Activated B cell treated with CpG ODN at 0.5 μM for 24 hours (primary cell): ENCODE data around the gene LAMA3. TPM values are rescaled to one million over a fixed set of nuclear protein-coding genes. Genes with fewer than 3 reads are reported as not detected.

Source experiments
- ATAC-seq: fragments of 200-7000 bp; cut with Tn5 transposase; one replicate; pipeline ENCODE4 v1.10.0; 2021; ENCODE audit warnings: low read depth, mild to moderate bottlenecking, moderate library complexity
- CTCF ChIA-PET: fragments of 350-600 bp; sonication (Branson Sonifier 250); formaldehyde crosslinking; loops from one replicate; lab custom pipeline; 2021; ENCODE audit warnings: antibody characterized with exemption; lab: Charles Lee
- POLR2A ChIA-PET: fragments of 350-600 bp; sonication (Branson Sonifier 250); formaldehyde crosslinking; loops from one replicate; lab custom pipeline; 2021; ENCODE audit warnings: antibody characterized with exemption; lab: Charles Lee
- DNase-seq: peaks from one replicate; pipeline ENCODE4 v3.0.0; 2022
- H3K27ac Mint-ChIP-seq: one replicate; pipeline ENCODE4 v1.8.0; 2020; ENCODE audit warnings: mixed read lengths
- H3K27me3 Mint-ChIP-seq: one replicate; pipeline ENCODE4 v1.8.0; 2021; ENCODE audit warnings: mixed read lengths
- H3K36me3 Mint-ChIP-seq: one replicate; pipeline ENCODE4 v1.8.0; 2021; ENCODE audit warnings: low read depth, mixed read lengths
- H3K4me1 Mint-ChIP-seq: one replicate; pipeline ENCODE4 v1.8.0; 2021; ENCODE audit warnings: mixed read lengths
- H3K4me3 Mint-ChIP-seq: one replicate; pipeline ENCODE4 v1.8.0; 2020; ENCODE audit warnings: mild to moderate bottlenecking, mixed read lengths
- H3K9me3 Mint-ChIP-seq: one replicate; pipeline ENCODE4 v1.8.0; 2020; ENCODE audit warnings: mixed read lengths
- intact Hi-C: fragments of 100-400 bp; cut with micrococcal nuclease; formaldehyde crosslinking; loops from one replicate; pipeline ENCODE4 v1.15.1; 2024
- total RNA-seq: library from RNA; stranded (reverse); gene quantifications from 2 replicates; pipeline ENCODE4 v1.2.3, GENCODE V29; 2022
- TF ChIP-seq, protein P1 (sequence below): fragments of 200-600 bp; IDR thresholded peaks from one replicate; pipeline ENCODE4 v1.8.0; 2022; ENCODE audit warnings: antibody characterized with exemption, mild to moderate bottlenecking

Gene LAMA3
- total RNA-seq, 1 donor from 2014 or later, result not detected

DNA sequence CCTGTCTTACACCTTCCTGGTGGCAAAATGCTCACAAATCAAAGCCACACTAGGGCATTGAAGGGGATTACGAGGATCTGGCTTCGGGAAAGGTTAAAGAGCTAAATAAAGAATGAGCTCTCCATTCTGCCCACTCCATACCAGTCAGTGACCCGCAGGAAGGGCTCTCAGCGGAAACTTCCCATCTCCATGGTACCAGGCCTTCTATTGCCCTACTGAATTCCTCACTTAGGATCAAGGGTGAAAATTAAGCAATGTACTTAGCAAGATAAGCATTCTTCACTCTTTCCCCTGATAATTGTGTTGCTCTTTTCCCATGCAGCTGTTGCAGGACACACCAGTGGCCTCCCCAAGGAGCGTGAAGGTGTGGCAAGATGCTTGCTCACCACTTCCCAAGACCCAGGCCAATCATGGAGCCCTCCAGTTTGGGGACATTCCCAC lies 249.7 kb downstream of the LAMA3 start:
- intact Hi-C loops, result loop anchor here (10.0 kb wide), 1 partner anchor 64 kb away; no protein-coding TSS in a partner anchor

DNA sequence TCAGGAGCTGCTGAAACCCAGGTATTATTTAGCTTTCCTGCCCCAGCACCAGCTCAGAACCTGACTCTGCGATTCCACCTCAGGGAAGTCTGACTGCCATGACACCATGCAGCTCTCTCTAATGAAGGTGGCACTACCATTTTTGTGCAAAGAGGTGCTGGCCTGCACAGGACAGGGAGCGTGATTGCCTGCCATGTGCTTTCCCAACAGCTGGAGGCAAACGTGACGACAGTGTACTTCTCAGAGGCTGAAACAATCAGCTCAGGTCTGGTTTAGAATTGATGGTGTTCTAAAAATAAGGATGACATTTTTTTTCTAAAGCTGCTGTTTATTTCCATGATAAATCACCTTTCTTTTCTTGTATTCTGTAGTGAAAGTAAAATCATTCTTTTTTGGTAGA lies 250.1 kb downstream of the LAMA3 start:
- Mint-ChIP-seq H3K27ac (no peak overlapping the region), H3K4me1 (peaks cover 28% of the 10 kb centered on the region), H3K9me3 (no peaks in the 10 kb centered on the region), H3K4me3 (no peak overlapping the region), H3K36me3 (no peaks in the 10 kb centered on the region), H3K27me3 (no peaks in the 10 kb centered on the region)
- POLR2A ChIA-PET, result interaction anchor here (0.6 kb wide), 1 partner anchor 34 kb away, joined by 3 read pairs; no protein-coding TSS in a partner anchor
- no peak for ATAC-seq
- CTCF ChIA-PET, result interaction anchor here (0.5 kb wide), 1 partner anchor 22 kb away, joined by 3 read pairs; no protein-coding TSS in a partner anchor
- TF ChIP-seq, protein P1, sequence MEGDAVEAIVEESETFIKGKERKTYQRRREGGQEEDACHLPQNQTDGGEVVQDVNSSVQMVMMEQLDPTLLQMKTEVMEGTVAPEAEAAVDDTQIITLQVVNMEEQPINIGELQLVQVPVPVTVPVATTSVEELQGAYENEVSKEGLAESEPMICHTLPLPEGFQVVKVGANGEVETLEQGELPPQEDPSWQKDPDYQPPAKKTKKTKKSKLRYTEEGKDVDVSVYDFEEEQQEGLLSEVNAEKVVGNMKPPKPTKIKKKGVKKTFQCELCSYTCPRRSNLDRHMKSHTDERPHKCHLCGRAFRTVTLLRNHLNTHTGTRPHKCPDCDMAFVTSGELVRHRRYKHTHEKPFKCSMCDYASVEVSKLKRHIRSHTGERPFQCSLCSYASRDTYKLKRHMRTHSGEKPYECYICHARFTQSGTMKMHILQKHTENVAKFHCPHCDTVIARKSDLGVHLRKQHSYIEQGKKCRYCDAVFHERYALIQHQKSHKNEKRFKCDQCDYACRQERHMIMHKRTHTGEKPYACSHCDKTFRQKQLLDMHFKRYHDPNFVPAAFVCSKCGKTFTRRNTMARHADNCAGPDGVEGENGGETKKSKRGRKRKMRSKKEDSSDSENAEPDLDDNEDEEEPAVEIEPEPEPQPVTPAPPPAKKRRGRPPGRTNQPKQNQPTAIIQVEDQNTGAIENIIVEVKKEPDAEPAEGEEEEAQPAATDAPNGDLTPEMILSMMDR, result no peak
- intact Hi-C loops, result loop anchor here (10.0 kb wide), 1 partner anchor 65 kb away; no protein-coding TSS in a partner anchor
- no peak for DNase-seq

More for the DNA sequence above, 249.7 kb downstream of the LAMA3 start:
- Mint-ChIP-seq H3K4me3 (no peak overlapping the region), H3K4me1 (peaks cover 32% of the 10 kb centered on the region), H3K36me3 (no peaks in the 10 kb centered on the region), H3K27me3 (no peaks in the 10 kb centered on the region), H3K9me3 (no peaks in the 10 kb centered on the region), H3K27ac (no peak overlapping the region)
- TF ChIP-seq, protein P1, result no peak
- DNase-seq (no peak), ATAC-seq (no peak)
- ChIA-PET POLR2A (interaction anchor here (0.6 kb wide), 1 partner anchor 34 kb away, joined by 3 read pairs; no protein-coding TSS in a partner anchor), CTCF (interaction anchor here (0.5 kb wide), 1 partner anchor 21 kb away, joined by 3 read pairs; no protein-coding TSS in a partner anchor)

DNA sequence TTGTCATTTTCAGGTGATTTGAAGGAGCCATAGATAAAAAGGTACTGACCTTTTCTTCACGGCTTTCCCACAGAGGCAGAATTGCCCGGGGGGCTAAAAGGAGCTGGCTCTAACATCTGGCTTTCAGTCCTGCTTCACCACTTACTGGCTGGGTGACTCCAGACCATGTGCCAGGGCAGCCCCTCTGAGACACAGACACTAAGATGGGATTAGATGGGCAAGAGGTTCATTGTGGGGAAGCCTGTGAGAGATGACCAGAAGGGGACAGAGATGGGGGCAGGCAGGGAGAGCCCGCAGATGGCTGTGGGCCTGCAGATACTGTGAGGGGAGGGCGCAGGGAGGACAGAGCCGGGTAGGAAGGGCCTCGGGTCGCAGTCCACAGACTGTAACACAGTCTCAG lies 250.6 kb downstream of the LAMA3 start:
- H3K27ac Mint-ChIP-seq, result no peak overlapping the region
- intact Hi-C loops, result loop anchor here (10.0 kb wide), 1 partner anchor 65 kb away; no protein-coding TSS in a partner anchor
- H3K27me3 Mint-ChIP-seq, result no peaks in the 10 kb centered on the region
- H3K4me1 Mint-ChIP-seq, result peaks cover 25% of the 10 kb centered on the region
- H3K36me3 Mint-ChIP-seq, result no peaks in the 10 kb centered on the region
- no peak for ATAC-seq
- no peak overlapping the region for H3K4me3 Mint-ChIP-seq
- ChIA-PET CTCF (no interaction called here), POLR2A (no interaction called here)
- TF ChIP-seq, protein P1, result no peak
- H3K9me3 Mint-ChIP-seq, result no peaks in the 10 kb centered on the region
- DNase-seq, result no peak

DNA sequence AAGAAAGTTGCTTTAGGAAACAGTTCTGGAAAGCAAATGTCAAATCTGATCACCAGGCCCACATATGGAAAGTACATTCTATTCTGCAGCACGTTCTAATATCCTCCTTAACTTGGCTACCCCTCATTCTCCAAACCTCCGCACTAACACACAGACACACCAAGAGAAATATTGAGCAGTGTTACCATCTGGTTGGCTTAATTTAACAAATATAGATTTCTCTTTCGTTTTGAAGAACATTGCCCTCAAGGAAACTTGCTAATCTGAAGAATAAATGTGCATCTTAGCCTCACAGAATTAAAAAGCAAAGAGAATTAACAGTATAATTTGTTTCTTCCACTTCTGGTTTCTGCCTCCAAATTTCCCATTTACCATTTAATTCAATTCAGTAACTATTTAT lies 252.5 kb downstream of the LAMA3 start:
- Mint-ChIP-seq H3K27ac (no peak overlapping the region), H3K4me1 (peaks cover 29% of the 10 kb centered on the region), H3K27me3 (no peaks in the 10 kb centered on the region), H3K36me3 (no peaks in the 10 kb centered on the region), H3K9me3 (no peaks in the 10 kb centered on the region), H3K4me3 (no peak overlapping the region)
- ChIA-PET CTCF (interaction anchor here (0.7 kb wide), 1 partner anchor 17 kb away, joined by 3 read pairs; no protein-coding TSS in a partner anchor), POLR2A (no interaction called here)
- intact Hi-C loops, result no loop called here
- TF ChIP-seq, protein P1, result no peak
- ATAC-seq (no peak), DNase-seq (no peak)

DNA sequence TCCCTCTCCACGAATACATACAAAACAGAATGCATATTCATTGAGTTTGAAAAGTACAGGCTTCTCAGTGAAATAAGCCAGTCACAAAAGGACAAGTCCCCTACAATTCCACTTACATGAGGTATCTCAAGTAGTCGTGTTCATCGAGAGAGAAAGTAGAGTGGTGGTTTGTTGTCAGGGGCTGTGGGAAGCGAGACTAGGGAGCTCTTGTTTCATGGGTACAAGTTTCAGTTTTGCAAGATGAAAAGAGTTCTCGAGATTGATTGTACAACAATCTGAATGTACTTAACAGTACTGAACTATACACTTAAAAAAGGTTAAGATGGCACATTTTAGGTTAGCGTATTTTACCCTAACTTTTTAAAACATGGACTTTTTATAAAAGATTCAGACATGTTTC lies 253.9 kb downstream of the LAMA3 start:
- no peak overlapping the region for H3K4me3 Mint-ChIP-seq
- no peak overlapping the region for H3K27ac Mint-ChIP-seq
- intact Hi-C loops, result no loop called here

More for the DNA sequence above, 253.9 kb downstream of the LAMA3 start:
- ChIA-PET POLR2A (no interaction called here), CTCF (no interaction called here)
- H3K27me3 Mint-ChIP-seq, result no peaks in the 10 kb centered on the region
- DNase-seq (no peak), ATAC-seq (no peak)
- TF ChIP-seq, protein P1, result no peak
- H3K36me3 Mint-ChIP-seq, result no peaks in the 10 kb centered on the region
- no peaks in the 10 kb centered on the region for H3K9me3 Mint-ChIP-seq
- H3K4me1 Mint-ChIP-seq, result peaks cover 24% of the 10 kb centered on the region
